HG02870 (cell line): ENCODE results near the gene PYROXD2.
"Not testable (repeated sequence)": the region's sequence is repeated elsewhere in the genome, so short reads cannot be mapped to it uniquely, and the experiment has no call there.

Source experiments
- ATAC-seq: cut with Tn5 transposase; IDR thresholded peaks from one replicate; pipeline ENCODE4 v1.9.1; 2021; ENCODE audit warnings: mild to moderate bottlenecking, moderate library complexity; ENCODE audit not compliant: unreplicated experiment

The PYROXD2 gene

DNA sequence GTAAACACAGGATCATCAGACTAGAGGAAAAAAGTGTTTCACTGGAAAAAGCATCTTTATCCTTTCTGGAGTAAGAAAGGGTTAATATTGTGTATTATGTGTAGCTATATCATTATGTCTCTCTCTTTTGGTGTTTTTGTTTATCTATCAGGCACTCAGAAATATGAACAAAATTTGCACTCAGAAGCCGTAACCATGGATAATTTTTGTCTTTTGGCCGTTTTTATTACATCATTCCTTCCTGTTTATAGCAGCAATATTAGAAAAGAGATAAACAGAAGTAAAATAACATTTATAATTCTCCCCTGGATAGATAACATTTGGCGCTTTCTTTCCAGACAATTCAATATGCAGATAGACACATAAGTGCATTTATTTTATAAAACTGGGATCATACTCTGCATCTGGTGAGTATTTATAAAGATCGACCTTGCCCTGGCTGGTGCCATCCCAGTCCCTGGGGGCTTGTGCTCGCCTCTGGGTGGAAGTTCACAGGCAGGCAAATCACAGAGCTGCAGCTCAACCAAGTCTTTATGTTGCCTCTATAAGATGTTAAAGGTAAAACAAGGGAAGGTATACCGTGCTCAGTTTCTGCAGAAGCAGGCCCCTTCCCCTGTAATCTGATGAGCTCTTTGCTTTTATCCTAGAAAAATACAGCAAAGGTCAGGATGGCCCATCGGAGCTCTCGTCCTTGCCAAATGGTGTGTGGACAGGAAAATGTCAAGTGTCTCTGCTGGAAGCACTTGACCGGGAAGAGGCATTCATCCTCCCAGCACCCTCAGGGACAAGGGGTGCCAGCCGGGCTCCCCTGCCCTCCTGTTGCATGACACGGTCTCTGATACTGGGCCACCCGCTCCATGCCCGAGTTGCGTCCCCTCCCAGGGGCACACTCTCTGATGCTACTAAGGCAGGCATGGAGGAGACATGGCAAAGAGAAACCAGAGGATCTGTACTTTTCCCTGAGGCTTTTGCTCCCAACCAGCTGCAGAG lies 43.9 kb downstream of the PYROXD2 start:
- no peak for ATAC-seq

- ATAC-seq: no peak
Measured at GRCh38 chr10:98369801-98370200, 45.2 kb downstream of the PYROXD2 start.

- ATAC-seq: no peak
Measured at GRCh38 chr10:98368644-98369043, 46.3 kb downstream of the PYROXD2 start.

DNA sequence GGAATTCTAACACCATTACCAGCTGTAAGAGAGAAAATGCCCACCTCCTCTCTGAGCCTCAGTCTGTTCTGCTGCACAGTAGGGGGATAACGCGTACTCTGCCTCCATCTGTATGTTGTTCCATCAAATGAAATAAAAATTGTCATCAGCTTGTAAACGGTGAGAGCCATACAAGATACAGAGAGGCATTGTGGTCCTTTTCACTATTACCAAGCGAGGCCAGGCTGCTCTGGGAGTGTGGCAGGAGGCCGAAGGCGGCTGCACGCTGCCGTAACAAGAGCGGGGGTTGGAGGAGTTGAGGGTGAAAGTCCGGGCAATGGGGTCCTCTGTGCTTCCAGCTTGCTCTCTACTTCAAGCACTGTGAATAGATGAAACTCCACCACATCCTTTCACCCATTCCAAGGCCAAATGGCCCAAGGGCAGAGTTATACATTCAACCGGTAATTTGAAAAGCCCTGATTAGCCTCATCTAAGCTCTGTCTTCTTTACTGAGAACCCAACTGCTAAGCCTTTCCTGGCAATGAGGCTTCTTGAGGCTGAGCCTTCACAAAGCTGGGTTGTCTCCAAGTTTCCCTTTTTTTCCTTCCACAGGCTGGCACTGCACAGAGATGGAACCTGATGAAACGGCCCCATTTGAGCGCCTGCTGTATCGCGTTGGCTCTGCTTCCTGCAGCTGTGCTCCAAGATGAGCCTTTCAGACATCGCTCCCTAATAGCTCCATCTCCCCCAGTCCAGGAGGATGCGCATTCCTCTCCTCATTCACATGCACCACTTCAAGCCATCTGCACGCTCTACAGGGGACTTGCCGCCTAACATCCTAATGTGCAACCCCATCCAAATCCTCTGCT lies 47.2 kb downstream of the PYROXD2 start:
- no peak for ATAC-seq

DNA sequence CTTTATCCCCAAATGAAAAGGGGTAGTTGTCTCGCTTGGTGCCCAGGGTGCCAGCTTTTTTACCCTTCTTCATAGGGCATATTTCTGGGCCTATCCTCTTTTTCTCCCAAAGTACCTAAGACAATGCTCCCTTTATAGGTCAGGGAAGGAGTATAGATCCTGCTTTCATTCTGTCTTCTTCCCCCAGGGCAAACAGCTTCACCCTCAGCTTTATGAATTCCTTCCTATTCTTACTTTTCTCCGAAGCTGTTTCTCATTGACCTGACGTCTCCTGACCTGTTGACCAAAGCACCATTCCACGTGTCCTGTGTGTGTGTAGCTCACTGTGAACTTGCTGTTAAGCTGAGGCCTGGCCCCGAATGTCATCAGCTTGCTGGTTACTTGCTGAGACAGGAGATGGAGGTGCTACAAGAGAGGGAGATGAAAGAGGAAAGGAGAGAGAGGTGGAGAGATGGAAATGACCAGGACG lies 48.9 kb downstream of the PYROXD2 start:
- ATAC-seq: no peak

GRCh38 chr10:98365406-98366061 lies 49.4 kb downstream of the PYROXD2 start:
- no peak for ATAC-seq

DNA sequence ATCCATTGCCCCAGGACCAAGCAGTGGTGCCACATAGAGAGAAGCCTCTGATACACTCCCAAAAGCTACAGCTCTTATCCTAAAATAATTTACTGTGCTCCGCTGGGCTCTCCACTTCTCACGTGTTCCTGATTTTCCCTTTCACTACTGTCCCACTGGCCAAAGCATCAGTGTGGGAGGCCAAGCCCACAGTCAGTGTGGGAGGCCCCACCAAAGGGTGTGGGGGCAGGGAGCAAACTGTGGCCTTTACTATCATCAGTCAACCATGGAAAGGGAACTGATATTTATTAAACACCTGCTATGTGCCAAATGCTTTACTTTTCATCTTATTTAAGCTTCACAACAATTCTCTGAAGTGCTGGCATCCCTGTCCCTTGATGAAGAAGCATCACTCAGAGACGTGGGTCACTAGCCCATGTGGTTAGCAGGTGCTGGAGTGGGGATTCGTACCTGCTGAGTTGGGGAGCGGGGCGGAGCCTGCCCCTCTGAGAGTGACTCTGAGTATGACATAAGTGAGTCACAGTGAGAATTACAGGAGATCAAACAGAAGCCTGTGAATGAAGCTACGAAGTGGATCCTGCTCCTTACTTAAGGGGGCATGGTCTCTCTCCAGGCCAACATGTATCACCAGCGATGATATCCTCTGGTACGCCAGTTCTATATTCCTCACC lies 50.4 kb downstream of the PYROXD2 start:
- no peak for ATAC-seq

DNA sequence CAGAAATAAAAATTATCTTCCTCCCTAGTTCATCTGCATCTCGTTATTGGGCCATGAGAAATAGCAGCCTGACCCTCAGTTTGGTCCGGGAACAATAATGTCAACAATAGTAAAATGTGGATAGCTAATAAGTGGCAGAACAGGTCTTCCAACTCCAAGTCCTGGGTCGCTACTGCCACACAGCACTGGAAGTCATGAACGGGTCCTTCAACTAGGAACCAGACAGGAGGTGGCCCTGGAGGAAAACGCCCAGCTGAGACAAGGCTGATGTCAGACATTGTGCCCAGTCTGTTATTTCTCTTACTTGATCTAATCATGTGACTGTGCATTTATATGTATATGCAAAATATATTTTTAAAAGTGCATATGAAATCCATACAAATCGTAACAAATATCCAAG lies 51.8 kb downstream of the PYROXD2 start:
- ATAC-seq: no peak

DNA sequence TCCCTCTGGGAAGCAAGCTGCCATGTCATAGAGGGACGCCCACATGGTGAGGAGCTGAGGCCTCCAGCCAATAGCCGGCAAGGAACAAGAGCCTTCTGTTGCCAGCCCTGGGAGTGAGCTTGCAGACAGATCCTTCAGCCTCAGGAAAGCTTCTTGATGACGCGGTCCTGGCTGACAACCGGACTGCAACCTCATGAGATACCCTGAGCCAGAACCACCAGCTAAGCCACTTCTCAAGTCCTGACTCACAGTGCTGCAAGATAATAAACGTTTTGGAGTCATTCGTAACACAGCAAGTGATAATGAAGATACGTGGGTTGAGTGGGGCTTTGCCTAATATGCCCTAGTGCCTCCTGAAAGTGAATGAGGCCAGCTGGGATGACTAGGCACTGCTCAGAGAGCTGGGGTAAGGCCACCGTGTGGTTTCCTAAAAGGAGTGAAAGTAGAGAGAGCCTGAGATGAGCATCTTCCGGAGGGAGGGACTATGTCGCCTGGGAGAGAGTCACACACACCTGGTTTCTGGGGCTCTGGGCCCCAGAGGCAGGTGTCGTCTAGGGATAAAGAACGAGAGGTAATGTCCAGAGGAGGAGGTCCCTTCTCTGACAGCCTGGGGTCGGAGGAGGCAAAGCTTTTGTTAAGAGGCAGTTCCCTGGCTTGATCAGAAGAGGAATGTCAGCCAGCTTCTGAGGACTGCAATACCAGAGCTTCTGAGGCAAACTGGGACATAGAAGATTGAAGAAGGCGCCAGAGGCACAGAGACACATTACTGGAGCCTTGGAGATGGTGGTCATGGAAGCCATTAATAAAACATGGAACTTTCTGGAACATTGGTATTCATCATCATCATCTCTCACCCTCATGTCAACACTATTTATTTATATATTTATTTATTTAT lies 53.6 kb downstream of the PYROXD2 start:
- ATAC-seq: peak; percentile 88

DNA sequence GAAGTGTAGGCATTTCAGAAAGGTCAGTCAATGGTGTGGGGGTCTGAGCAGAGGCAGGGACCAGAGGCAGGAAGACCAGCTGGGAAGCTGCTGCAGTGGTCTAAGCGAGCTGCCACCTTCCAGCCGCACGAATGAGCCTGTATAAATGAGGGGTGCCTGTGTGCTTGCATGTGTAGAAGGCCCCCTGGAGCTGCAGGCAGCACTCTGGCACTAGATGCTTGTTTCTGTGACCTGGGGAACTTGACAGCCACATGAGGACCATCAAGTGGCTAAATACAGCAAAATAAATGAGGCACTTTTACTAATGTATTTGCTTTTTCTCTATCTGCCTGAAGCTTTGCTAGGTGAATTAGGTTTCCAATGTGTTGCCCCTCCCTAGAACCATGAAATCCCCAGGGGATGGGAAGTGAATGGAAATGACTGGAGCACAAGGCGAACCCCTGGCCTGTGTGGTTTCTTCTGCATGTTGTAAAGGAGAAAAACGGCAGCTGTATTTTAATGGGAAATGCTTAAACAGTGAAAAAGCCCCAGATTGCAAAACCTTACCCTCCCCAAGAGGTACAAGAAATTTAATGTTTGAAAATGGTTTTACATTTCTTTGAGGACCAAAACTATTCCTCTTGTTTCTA lies 57.7 kb downstream of the PYROXD2 start:
- no peak for ATAC-seq

- no peak for ATAC-seq
Measured at GRCh38 chr10:98354491-98354890, 60.5 kb downstream of the PYROXD2 start.

GRCh38 chr10:98353170-98353569 lies 61.8 kb downstream of the PYROXD2 start:
- no peak for ATAC-seq

DNA sequence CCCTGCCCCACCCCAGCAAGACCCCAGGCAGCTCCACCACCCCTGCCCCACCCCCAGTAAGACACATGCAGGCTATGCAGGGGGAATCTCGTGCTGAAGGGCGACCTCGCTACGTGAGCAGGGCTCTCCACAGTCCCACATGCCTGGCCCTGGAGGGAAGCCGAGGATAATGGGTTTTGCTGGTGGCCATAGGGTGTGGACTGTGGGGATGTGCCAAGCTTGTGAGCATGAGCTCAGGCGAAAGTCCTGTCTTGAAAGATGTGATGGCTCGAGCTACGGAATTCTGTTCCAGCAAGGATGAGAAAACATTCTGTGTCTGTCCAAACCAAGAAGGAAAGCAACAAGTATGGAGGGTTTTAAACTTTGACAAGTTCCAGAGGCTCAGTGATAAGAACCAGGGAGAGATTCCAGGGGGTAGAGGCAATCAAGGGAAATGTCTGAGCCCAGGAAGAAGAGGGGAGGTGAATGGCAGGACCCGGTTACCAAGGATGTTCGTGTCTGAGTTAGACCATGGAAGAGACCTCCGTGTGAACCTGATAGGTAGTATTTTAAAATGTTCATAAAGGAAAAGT lies 63.1 kb downstream of the PYROXD2 start:
- ATAC-seq: no peak

- ATAC-seq: no peak
Measured at GRCh38 chr10:98349508-98349922, 65.5 kb downstream of the PYROXD2 start.

DNA sequence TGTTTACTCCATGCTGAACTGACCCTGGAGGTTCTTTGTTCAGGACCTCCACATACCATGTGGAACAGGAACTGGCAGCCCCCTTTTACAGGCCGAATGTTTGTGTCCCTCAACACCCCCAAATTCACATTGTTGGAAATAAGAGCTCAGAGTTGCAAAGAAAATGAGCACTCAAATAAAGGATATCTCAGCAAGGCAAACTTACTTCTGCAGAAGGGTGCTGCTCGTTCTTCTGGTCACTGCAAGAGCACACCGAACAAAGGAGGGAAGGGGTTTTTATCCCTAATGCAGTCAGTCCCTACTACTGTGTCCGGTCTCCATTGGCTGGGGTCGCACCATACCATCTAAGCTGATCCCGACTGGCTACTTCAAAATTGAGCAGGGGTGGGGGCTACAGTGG lies 68.1 kb downstream of the PYROXD2 start:
- ATAC-seq: no peak

- ATAC-seq: no peak
Measured at GRCh38 chr10:98344589-98345038, 70.4 kb downstream of the PYROXD2 start.

- ATAC-seq: not testable (repeated sequence)
Measured at GRCh38 chr10:98341701-98342100, 73.3 kb downstream of the PYROXD2 start.

DNA sequence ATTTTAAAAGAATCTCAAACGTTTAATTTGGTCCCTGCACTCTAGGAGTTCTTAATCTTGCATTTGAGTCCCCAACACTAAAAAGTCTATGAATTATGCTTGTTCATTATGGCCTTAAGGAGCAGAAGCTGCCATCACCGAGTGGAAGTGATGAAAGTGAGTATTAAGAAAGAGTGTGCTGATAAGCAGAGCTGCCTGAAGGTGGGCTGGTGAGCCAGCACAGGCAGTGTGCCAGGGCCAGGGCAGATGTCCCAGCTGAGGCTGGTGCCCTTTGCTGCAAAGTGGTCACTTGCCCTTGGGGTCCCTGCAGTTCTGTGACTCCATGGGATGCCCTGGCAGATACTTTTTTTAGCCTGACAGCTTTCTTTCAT lies 74.1 kb downstream of the PYROXD2 start:
- ATAC-seq: no peak
